K562 (cell line): ENCODE data around the gene DHX36. TPM values are rescaled to one million over a fixed set of nuclear protein-coding genes. Genes with fewer than 3 reads are reported as not detected.

ENCODE experiments used
- ATAC-seq: fragments of 200-7000 bp; cut with Tn5 transposase; 3 replicates; pipeline ENCODE4 v1.9.1; 2020; ENCODE audit warnings: moderate library complexity
- BruUV-seq: library from RNA; stranded (reverse); fragments of 400-500 nt; replicated peaks from 2 replicates; lab custom pipeline; 2021; lab: Mats Ljungman, UMichigan
- CTCF ChIA-PET: fragments of 300-600 bp; formaldehyde crosslinking; extraction: SDS; loops from one replicate; lab custom pipeline; 2021; ENCODE audit warnings: low intra/inter-chr PET ratio; lab: Yijun Ruan, JAX
- POLR2A ChIA-PET: fragments of 300-600, 350-650 bp; sonication (Branson Sonifier 250); formaldehyde crosslinking; extraction: SDS; loops from one replicate; lab custom pipeline; 2021; ENCODE audit warnings: antibody characterized with exemption, inconsistent platforms; lab: Yijun Ruan, JAX
- DNase-seq, 4 experiments: peaks; one replicate each; pipeline versions ENCODE4 v3.0.0 to v3.0.0-alpha.2; 2011 to 2018; ENCODE audit warnings: low spot score in 3 of 4, mixed read lengths in 3 of 4; ENCODE audit errors: extremely low read depth in 1 of 4
- FAIRE-seq: peaks from 2 replicates; lab custom pipeline; 2011; peaks lifted over from hg19 to GRCh38; lab: Jason Lieb, UNC
- H2AFZ ChIP-seq: 2 replicates; pipeline ENCODE4 v1.6.0; 2011; ENCODE audit warnings: low read depth, low read length, control low read depth, inconsistent platforms
- H3K27ac ChIP-seq: fragments of 200-600 bp; 3 replicates; pipeline ENCODE4 v1.8.0; 2011; ENCODE audit warnings: low read depth, mild to moderate bottlenecking, control low read depth, inconsistent platforms, low read length, moderate library complexity, mixed read lengths; ENCODE audit errors: extremely low read depth
- H3K27me3 ChIP-seq, 2 experiments: fragments of 300-600 bp in 1 of 2; 2 replicates in 1 of 2; 3 replicates in 1 of 2; pipeline versions ENCODE4 v1.6.0 to v1.8.0; 2011; ENCODE audit warnings: inconsistent platforms in 2 of 2, low read length in 2 of 2, mild to moderate bottlenecking in 1 of 2, mixed read lengths in 1 of 2, moderate library complexity in 1 of 2; ENCODE audit not compliant: control insufficient read depth in 2 of 2, insufficient read depth in 2 of 2
- H3K36me3 ChIP-seq: fragments of 300-600 bp; 3 replicates; pipeline ENCODE4 v1.8.0; 2011; ENCODE audit warnings: mild to moderate bottlenecking, low read length, inconsistent platforms; ENCODE audit not compliant: control insufficient read depth, insufficient read depth
- H3K4me1 ChIP-seq, 2 experiments: fragments of 200-600 bp in 1 of 2; replicated peaks in 1 of 2; 2 replicates in 1 of 2; 3 replicates in 1 of 2; pipeline versions ENCODE4 v1.5.1 to v1.8.0; 2011; ENCODE audit warnings: inconsistent platforms in 2 of 2, low read length in 2 of 2, mild to moderate bottlenecking in 1 of 2, mixed read lengths in 1 of 2, moderate library complexity in 1 of 2; ENCODE audit not compliant: control insufficient read depth in 2 of 2, insufficient read depth in 2 of 2
- H3K4me2 ChIP-seq: 2 replicates; pipeline ENCODE4 v1.6.1; 2011; ENCODE audit warnings: low read length, control low read depth, inconsistent platforms, mixed read lengths; ENCODE audit not compliant: insufficient read depth
- H3K4me3 ChIP-seq: fragments of 200-600 bp; sonication (generic), shearing (Covaris generic); 2 replicates; pipeline ENCODE4 v1.5.1; 2016; ENCODE audit warnings: control low read depth, inconsistent platforms
- H3K79me2 ChIP-seq: fragments of 200-600 bp; 3 replicates; pipeline ENCODE4 v1.8.0; 2011; ENCODE audit warnings: low read length, inconsistent platforms; ENCODE audit not compliant: control insufficient read depth, insufficient read depth
- H3K9ac ChIP-seq, 2 experiments: 2 replicates each; pipeline versions ENCODE4 v1.6.0 to v1.6.1; 2011; ENCODE audit warnings: low read depth in 2 of 2, low read length in 2 of 2, control low read depth in 1 of 2, inconsistent platforms in 1 of 2, mild to moderate bottlenecking in 1 of 2, mixed read lengths in 1 of 2; ENCODE audit not compliant: insufficient read depth in 1 of 2
- H3K9me1 ChIP-seq: one replicate; pipeline ENCODE4 v1.6.0; 2011; ENCODE audit warnings: inconsistent platforms, mild to moderate bottlenecking, low read length, moderate library complexity; ENCODE audit not compliant: control insufficient read depth, insufficient read depth
- H3K9me3 ChIP-seq: replicated peaks from 2 replicates; pipeline ENCODE4 v1.5.1; 2011; ENCODE audit warnings: low read depth, low read length, inconsistent platforms; ENCODE audit not compliant: control insufficient read depth, insufficient read depth
- H4K20me1 ChIP-seq: replicated peaks from 2 replicates; pipeline ENCODE4 v1.6.1; 2011; ENCODE audit warnings: low read length, inconsistent platforms, mixed read lengths; ENCODE audit not compliant: control insufficient read depth, insufficient read depth
- BRF1 ChIP-seq: IDR thresholded peaks from 3 replicates; pipeline ENCODE4 v1.6.1; 2011; ENCODE audit warnings: borderline replicate concordance, mild to moderate bottlenecking; ENCODE audit not compliant: insufficient read length; ENCODE audit errors: extremely low read depth
- FOXP1 ChIP-seq: sonication (generic); formaldehyde crosslinking; IDR thresholded peaks from 2 replicates; pipeline ENCODE4 v1.8.0; 2022; ENCODE audit warnings: mild to moderate bottlenecking, missing genetic modification reagents
- HMG20B ChIP-seq: fragments of 250-450 bp; sonication (Bioruptor Pico); IDR thresholded peaks from 2 replicates; pipeline ENCODE4 v1.5.0; 2021; ENCODE audit warnings: mild to moderate bottlenecking
- HOMEZ ChIP-seq: fragments of 250-450 bp; sonication (Bioruptor Pico); IDR thresholded peaks from 2 replicates; pipeline ENCODE4 v1.4.0; 2020; ENCODE audit warnings: mild to moderate bottlenecking, moderate library complexity
- LEF1 ChIP-seq: fragments of 450-650 bp; IDR thresholded peaks from 2 replicates; pipeline ENCODE4 v1.6.1; 2016; ENCODE audit warnings: mild to moderate bottlenecking
- MAFF ChIP-seq: IDR thresholded peaks from 2 replicates; pipeline ENCODE4 v1.6.1; 2012; ENCODE audit warnings: low read length, improper control_type of control experiment
- MCM5 ChIP-seq: fragments of 450-650 bp; IDR thresholded peaks from 2 replicates; pipeline ENCODE4 v1.6.1; 2016; ENCODE audit warnings: low read depth
- MITF ChIP-seq: IDR thresholded peaks from 2 replicates; pipeline ENCODE4 v1.6.1; 2014; ENCODE audit warnings: antibody characterized with exemption
- RBM14 ChIP-seq: fragments of 200-400 bp; formaldehyde crosslinking; IDR thresholded peaks from 2 replicates; pipeline ENCODE4 v1.6.1; 2018; ENCODE audit warnings: low read depth, mild to moderate bottlenecking, low read length, moderate library complexity, borderline replicate concordance; ENCODE audit not compliant: insufficient read depth
- SFPQ ChIP-seq: fragments of 200-400 bp; formaldehyde crosslinking; IDR thresholded peaks from 2 replicates; pipeline ENCODE4 v1.6.1; 2017; ENCODE audit warnings: mild to moderate bottlenecking, low read depth, low read length, moderate library complexity
- SMC3 ChIP-seq: conservative IDR thresholded peaks from 2 replicates; pipeline ENCODE4 v1.6.1; 2011; ENCODE audit warnings: low read depth, low read length, improper control_type of control experiment; ENCODE audit not compliant: insufficient read depth
- STAT5B ChIP-seq: fragments of 250-450 bp; sonication (Bioruptor Pico); IDR thresholded peaks from 2 replicates; pipeline ENCODE4 v1.8.0; 2021; ENCODE audit warnings: mild to moderate bottlenecking, inconsistent platforms
- TEAD2 ChIP-seq: fragments of 450-650 bp; IDR thresholded peaks from 2 replicates; pipeline ENCODE4 v1.6.1; 2016; ENCODE audit warnings: missing genetic modification characterization, control low read depth, missing compliant biosample characterization
- TFAM ChIP-seq: fragments of 250-450 bp; sonication (Bioruptor Pico); conservative IDR thresholded peaks from 2 replicates; pipeline ENCODE4 v1.5.0; 2021; ENCODE audit warnings: mild to moderate bottlenecking, moderate library complexity
- ZBTB34 ChIP-seq: fragments of 250-450 bp; sonication (Bioruptor Pico); IDR thresholded peaks from 2 replicates; pipeline ENCODE4 v1.8.0; 2021; ENCODE audit warnings: mild to moderate bottlenecking, moderate library complexity
- ZNF324 ChIP-seq: fragments of 250-450 bp; sonication (Bioruptor Pico); IDR thresholded peaks from 2 replicates; pipeline ENCODE4 v1.4.0; 2020; ENCODE audit warnings: mild to moderate bottlenecking
- ZNF780A ChIP-seq: fragments of 250-450 bp; sonication (Bioruptor Pico); IDR thresholded peaks from 2 replicates; pipeline ENCODE4 v1.5.0; 2021; ENCODE audit warnings: mild to moderate bottlenecking
- WGBS: fragments of 100-300 bp; shearing (Covaris generic); methylation state at CpG from one replicate; pipeline ENCODE4 v1.1.6; 2016; ENCODE audit warnings: low coverage, mixed read lengths; ENCODE audit not compliant: insufficient coverage; ENCODE audit errors: missing lambda C conversion rate; 5-methylcytosine and 5-hydroxymethylcytosine counted together
- in situ Hi-C: fragments of 300-500 bp; cut with MboI; formaldehyde crosslinking; loops from 4 replicates; pipeline ENCODE4 v1.15.0; 2018; ENCODE audit warnings: inconsistent platforms, mixed read lengths
- intact Hi-C: fragments of 100-400 bp; cut with micrococcal nuclease; formaldehyde crosslinking; loops from 2 replicates; pipeline ENCODE4 v1.14.2; 2022
- polyA plus RNA-seq, 8 experiments: library from polyadenylated mRNA; depleted of rRNA in 4 of 8; stranded (reverse) in 5 of 8; unstranded in 3 of 8; fragments of >200 nt; fragmentation: Nextera tagmentation in 2 of 8; fragmentation: Illumina TruSeq in 1 of 8; extraction: Ambion mirVana in 2 of 8; extraction: Trizol in 1 of 8; gene quantifications; 2 replicates each; pipeline versions ENCODE4 v1.2.1 to v1.2.3, GENCODE V29; 2011 to 2014; ENCODE audit warnings: inconsistent platforms in 1 of 8, missing spikeins in 1 of 8
- total RNA-seq, 7 experiments: library from RNA; depleted of rRNA in 6 of 7; stranded (reverse); fragments of >200 nt in 6 of 7; fragmentation: Illumina TruSeq in 2 of 7; extraction: Trizol in 2 of 7; gene quantifications; 2 replicates each; pipeline versions ENCODE4 v1.2.1 to v1.2.3, GENCODE V29; 2011 to 2021; ENCODE audit warnings: low replicate concordance in 1 of 7

The DHX36 gene
- total and polyA plus RNA-seq, 9 of the 15 experiments (the other 6 are each of a cell fraction or from before 2014, with no cell fraction given), result 44.3 to 98.7 (median 57.0) TPM

- Histone ChIP-seq H3K4me1 (no peaks in the 10 kb centered on the region), H4K20me1 (no peaks in the 10 kb centered on the region), H3K9me3 (no peaks in the 10 kb centered on the region), H3K9ac (no peak overlapping the region), H3K27ac (no peak overlapping the region), H3K27me3 (no peaks in the 10 kb centered on the region; a peak in 1 of 5 replicates), H3K4me2 (no peak overlapping the region), H3K9me1 (no peaks in the 10 kb centered on the region), H3K79me2 (no peaks in the 10 kb centered on the region), H3K36me3 (no peaks in the 10 kb centered on the region), H3K4me3 (no peak overlapping the region), H2AFZ (no peak overlapping the region)
- WGBS, result 2% methylated on average over 3 of the region's 3 CpGs
- FAIRE-seq (no peak), ATAC-seq (no peak), DNase-seq (no peak)
- no TSS peak for BruUV-seq
- intact Hi-C loops (no loop called here), in situ Hi-C loops (no loop called here)
- POLR2A ChIA-PET, result no interaction called here
- TF ChIP-seq MITF, result no peak
- no peak for TF ChIP-seq ZNF324 (CRISPR knock-in tag)
- TF ChIP-seq ZNF780A (CRISPR knock-in tag), result no peak
- TF ChIP-seq SFPQ, result no peak
- TF ChIP-seq BRF1, result no peak
- TF ChIP-seq STAT5B (CRISPR knock-in tag), result no peak
- no peak for TF ChIP-seq FOXP1
- TF ChIP-seq SMC3, result no peak
- no peak for TF ChIP-seq HOMEZ
- TF ChIP-seq ZBTB34, result no peak
- TF ChIP-seq MAFF, result no peak
- no peak for TF ChIP-seq MCM5
- no peak for TF ChIP-seq HMG20B (CRISPR knock-in tag)
- TF ChIP-seq TFAM (CRISPR knock-in tag), result no peak
- TF ChIP-seq TEAD2 (tag), result no peak
- no peak for TF ChIP-seq LEF1
- no peak for TF ChIP-seq RBM14
- CTCF ChIA-PET, result no interaction called here
Observed at GRCh38 chr3:154367221-154367620, 42.9 kb upstream of the DHX36 start.
